ENCODE measurements around the gene SHF. TPM values are rescaled to one million over a fixed set of nuclear protein-coding genes. Genes with fewer than 3 reads are reported as not detected.

Gene SHF
- polyA plus RNA-seq, 3 donors = 0.58 to 0.70 (median 0.67) TPM

- intact Hi-C loops (cut with micrococcal nuclease) = no loop called here
- WGBS (ENCODE audit: insufficient coverage) = 6% methylated on average over 36 of the region's 46 CpGs
- Mint-ChIP-seq H3K4me1 (peaks cover 11% of the 10 kb centered on the region), H3K4me3 (peak within 1 kb of the TSS; percentile 32 to 81), H3K9me3 (peaks cover 0 to 13% (median 2%) of the 10 kb centered on the region in 7 donors), H3K27ac (peak within 1 kb of the TSS in 1 of 7 donors; percentile 73), H3K36me3 (no peaks in the 10 kb centered on the region), H3K27me3 (ENCODE audit: low read depth in 3 of 3) (peaks cover 75 to 90% (median 89%) of the 10 kb centered on the region in 3 donors)
- peaks cover 9 to 11% of the 10 kb centered on the region in 2 donors for H3K4me1 ChIP-seq (ENCODE audit: control insufficient read depth in 1 of 2, insufficient read depth in 2 of 2, low read length in 2 of 2)
- no peak for DNase-seq
- H3K4me2 ChIP-seq (replicated peaks; ENCODE audit: extremely low read depth, low read length, poor library complexity, severe bottlenecking) = peak within 1 kb of the TSS; percentile 55
- no peaks in the 10 kb centered on the region for H3K79me2 ChIP-seq (ENCODE audit: insufficient read depth, low read length)
- H3K9me3 ChIP-seq (replicated peaks in 1 of 2; ENCODE audit: control insufficient read depth in 1 of 2, insufficient read depth in 1 of 2, low read length in 2 of 2) = peaks cover 0 to 19% of the 10 kb centered on the region in 2 donors
- H2AFZ ChIP-seq (ENCODE audit: insufficient read depth, low read depth, low read length, poor library complexity, severe bottlenecking) = peak within 1 kb of the TSS; percentile 50
- H3K4me3 ChIP-seq (replicated peaks in 1 of 3; ENCODE audit: low read depth in 2 of 3, low read length in 3 of 3) = peak within 1 kb of the TSS in 1 of 3 experiments; percentile 51
- H3K36me3 ChIP-seq (replicated peaks in 1 of 2; ENCODE audit: control insufficient read depth in 1 of 2, insufficient read depth in 2 of 2, low read length in 2 of 2) = no peaks in the 10 kb centered on the region
- H3K27me3 ChIP-seq (ENCODE audit: control insufficient read depth in 2 of 2, insufficient read depth in 2 of 2, low read length in 2 of 2) = peaks cover 61 to 82% of the 10 kb centered on the region in 2 donors
- no peak within 1 kb of the TSS for H3K9ac ChIP-seq (ENCODE audit: insufficient read depth, low read length, poor library complexity, severe bottlenecking)
- TF ChIP-seq, protein P1, sequence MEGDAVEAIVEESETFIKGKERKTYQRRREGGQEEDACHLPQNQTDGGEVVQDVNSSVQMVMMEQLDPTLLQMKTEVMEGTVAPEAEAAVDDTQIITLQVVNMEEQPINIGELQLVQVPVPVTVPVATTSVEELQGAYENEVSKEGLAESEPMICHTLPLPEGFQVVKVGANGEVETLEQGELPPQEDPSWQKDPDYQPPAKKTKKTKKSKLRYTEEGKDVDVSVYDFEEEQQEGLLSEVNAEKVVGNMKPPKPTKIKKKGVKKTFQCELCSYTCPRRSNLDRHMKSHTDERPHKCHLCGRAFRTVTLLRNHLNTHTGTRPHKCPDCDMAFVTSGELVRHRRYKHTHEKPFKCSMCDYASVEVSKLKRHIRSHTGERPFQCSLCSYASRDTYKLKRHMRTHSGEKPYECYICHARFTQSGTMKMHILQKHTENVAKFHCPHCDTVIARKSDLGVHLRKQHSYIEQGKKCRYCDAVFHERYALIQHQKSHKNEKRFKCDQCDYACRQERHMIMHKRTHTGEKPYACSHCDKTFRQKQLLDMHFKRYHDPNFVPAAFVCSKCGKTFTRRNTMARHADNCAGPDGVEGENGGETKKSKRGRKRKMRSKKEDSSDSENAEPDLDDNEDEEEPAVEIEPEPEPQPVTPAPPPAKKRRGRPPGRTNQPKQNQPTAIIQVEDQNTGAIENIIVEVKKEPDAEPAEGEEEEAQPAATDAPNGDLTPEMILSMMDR (IDR thresholded peaks at IDR 0.05) = no peak
- H4K20me1 ChIP-seq (ENCODE audit: insufficient read depth, low read length) = no peaks in the 10 kb centered on the region
- H3K27ac ChIP-seq (ENCODE audit: low read depth in 1 of 2, low read length in 2 of 2) = no peak within 1 kb of the TSS
Observed at GRCh38 chr15:45129651-45130129, 58.1 kb downstream of the SHF start, which contains the start of the genes DUOX1 and DUOXA1. Gene DUOX1, plus strand, starts transcription at chr15:45129994. Its CDS starts 1,973 bp downstream, at chr15:45131967. Gene DUOXA1, minus strand, starts transcription at chr15:45129879. Its CDS starts 6,865 bp downstream, at chr15:45123014.

- Histone ChIP-seq H3K4me3 (replicated peaks in 1 of 3; ENCODE audit: low read depth in 2 of 3, low read length in 3 of 3) (peak overlapping the region in 1 of 3 experiments; percentile 51), H3K36me3 (replicated peaks in 1 of 2; ENCODE audit: control insufficient read depth in 1 of 2, insufficient read depth in 2 of 2, low read length in 2 of 2) (no peaks in the 10 kb centered on the region)
Observed at GRCh38 chr15:45128971-45129639, 58.7 kb downstream of the SHF start.

More at GRCh38 chr15:45128971-45129639, 58.7 kb downstream of the SHF start:
- Histone ChIP-seq H3K4me1 (ENCODE audit: control insufficient read depth in 1 of 2, insufficient read depth in 2 of 2, low read length in 2 of 2) (peaks cover 9 to 11% of the 10 kb centered on the region in 2 donors), H4K20me1 (ENCODE audit: insufficient read depth, low read length) (no peaks in the 10 kb centered on the region), H3K79me2 (ENCODE audit: insufficient read depth, low read length) (no peaks in the 10 kb centered on the region), H3K27ac (ENCODE audit: low read depth in 1 of 2, low read length in 2 of 2) (no peak overlapping the region), H3K9ac (ENCODE audit: insufficient read depth, low read length, poor library complexity, severe bottlenecking) (no peak overlapping the region), H3K9me3 (replicated peaks in 1 of 2; ENCODE audit: control insufficient read depth in 1 of 2, insufficient read depth in 1 of 2, low read length in 2 of 2) (peaks cover 0 to 14% of the 10 kb centered on the region in 2 donors), H2AFZ (ENCODE audit: insufficient read depth, low read depth, low read length, poor library complexity, severe bottlenecking) (peak overlapping the region; percentile 50), H3K4me2 (replicated peaks; ENCODE audit: extremely low read depth, low read length, poor library complexity, severe bottlenecking) (peak overlapping the region; percentile 55), H3K27me3 (ENCODE audit: control insufficient read depth in 2 of 2, insufficient read depth in 2 of 2, low read length in 2 of 2) (peaks cover 56 to 76% of the 10 kb centered on the region in 2 donors)
- H3K4me1 Mint-ChIP-seq = peaks cover 10% of the 10 kb centered on the region
- peaks cover 73 to 88% (median 87%) of the 10 kb centered on the region in 3 donors for H3K27me3 Mint-ChIP-seq (ENCODE audit: low read depth in 3 of 3)
- 3% methylated on average over 37 of the region's 47 CpGs for WGBS (ENCODE audit: insufficient coverage)
- peak overlapping the region in 1 of 7 donors; percentile 73 for H3K27ac Mint-ChIP-seq
- peaks cover 0 to 10% (median 2%) of the 10 kb centered on the region in 7 donors for H3K9me3 Mint-ChIP-seq
- intact Hi-C loops (cut with micrococcal nuclease) = no loop called here
- H3K4me3 Mint-ChIP-seq = peak overlapping the region; percentile 32 to 81
- no peak for DNase-seq
- H3K36me3 Mint-ChIP-seq = no peaks in the 10 kb centered on the region
- TF ChIP-seq, protein P1 (IDR thresholded peaks at IDR 0.05) = no peak
